ENCODE measurements around the gene TMEM120A. TPM values are rescaled to one million over a fixed set of nuclear protein-coding genes. Genes with fewer than 3 reads are reported as not detected.

The TMEM120A gene
- total and polyA plus RNA-seq, 2 experiments from 2014 or later = 24.6 to 56.9 TPM

DNA sequence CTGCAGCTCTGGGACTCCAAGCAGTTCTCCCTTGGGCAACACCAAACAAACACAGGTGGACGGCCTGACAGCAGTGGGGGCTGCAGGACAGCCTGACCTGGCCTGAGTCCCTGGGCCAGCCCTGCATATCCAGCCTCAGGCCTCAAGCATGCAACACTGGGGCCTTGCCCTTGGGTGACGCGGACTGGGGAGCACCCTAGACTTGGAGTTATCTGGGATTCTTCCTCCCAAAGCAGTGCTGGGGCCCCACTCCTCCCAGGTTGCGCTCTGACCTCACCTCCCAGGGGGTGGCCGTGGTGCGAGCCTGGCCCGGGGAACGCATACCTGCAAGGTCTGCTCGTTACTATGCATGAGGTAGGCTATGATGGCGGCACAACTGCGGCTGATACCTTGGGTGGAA is 6.2 kb upstream of the TMEM120A start:
- TF ChIP-seq, protein P1, sequence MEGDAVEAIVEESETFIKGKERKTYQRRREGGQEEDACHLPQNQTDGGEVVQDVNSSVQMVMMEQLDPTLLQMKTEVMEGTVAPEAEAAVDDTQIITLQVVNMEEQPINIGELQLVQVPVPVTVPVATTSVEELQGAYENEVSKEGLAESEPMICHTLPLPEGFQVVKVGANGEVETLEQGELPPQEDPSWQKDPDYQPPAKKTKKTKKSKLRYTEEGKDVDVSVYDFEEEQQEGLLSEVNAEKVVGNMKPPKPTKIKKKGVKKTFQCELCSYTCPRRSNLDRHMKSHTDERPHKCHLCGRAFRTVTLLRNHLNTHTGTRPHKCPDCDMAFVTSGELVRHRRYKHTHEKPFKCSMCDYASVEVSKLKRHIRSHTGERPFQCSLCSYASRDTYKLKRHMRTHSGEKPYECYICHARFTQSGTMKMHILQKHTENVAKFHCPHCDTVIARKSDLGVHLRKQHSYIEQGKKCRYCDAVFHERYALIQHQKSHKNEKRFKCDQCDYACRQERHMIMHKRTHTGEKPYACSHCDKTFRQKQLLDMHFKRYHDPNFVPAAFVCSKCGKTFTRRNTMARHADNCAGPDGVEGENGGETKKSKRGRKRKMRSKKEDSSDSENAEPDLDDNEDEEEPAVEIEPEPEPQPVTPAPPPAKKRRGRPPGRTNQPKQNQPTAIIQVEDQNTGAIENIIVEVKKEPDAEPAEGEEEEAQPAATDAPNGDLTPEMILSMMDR (IDR thresholded peaks at IDR 0.05; ENCODE audit: low read depth, low read length) = no peak
- Histone ChIP-seq H3K27ac (no peak overlapping the region), H3K4me3 (no peak overlapping the region), H3K4me1 (ENCODE audit: low read depth) (no peaks in the 10 kb centered on the region), H3K36me3 (peaks cover 19% of the 10 kb centered on the region), H3K27me3 (no peaks in the 10 kb centered on the region), H3K9me3 (ENCODE audit: low read depth) (no peaks in the 10 kb centered on the region)
- no peak for DNase-seq (ENCODE audit: low read depth in 1 of 2, low spot score in 1 of 2)

DNA sequence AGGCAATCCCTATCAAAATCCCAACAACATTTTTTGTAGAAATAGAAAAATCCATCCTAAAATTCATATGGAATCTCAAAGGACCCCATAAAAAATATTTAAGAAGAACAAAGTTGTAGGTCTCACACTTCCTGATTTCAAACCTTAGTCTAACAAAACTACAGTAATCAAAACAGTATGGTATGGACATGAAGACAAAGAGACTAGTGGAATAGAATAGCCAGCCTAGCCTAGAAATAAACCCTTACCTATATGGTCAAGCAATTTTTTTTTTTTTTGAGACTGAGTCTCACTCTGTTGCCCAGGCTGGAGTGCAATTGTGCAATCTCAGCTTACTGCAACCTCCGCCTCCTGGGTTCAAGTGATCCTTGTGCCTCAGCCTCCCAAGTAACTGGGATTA is 3.6 kb upstream of the TMEM120A start:
- no peak for DNase-seq (ENCODE audit: low read depth in 1 of 2, low spot score in 1 of 2)
- Histone ChIP-seq H3K36me3 (peaks cover 9% of the 10 kb centered on the region), H3K27ac (no peak overlapping the region), H3K4me1 (ENCODE audit: low read depth) (peaks cover 6% of the 10 kb centered on the region), H3K27me3 (no peaks in the 10 kb centered on the region), H3K9me3 (ENCODE audit: low read depth) (no peaks in the 10 kb centered on the region), H3K4me3 (no peak overlapping the region)
- TF ChIP-seq, protein P1 (IDR thresholded peaks at IDR 0.05; ENCODE audit: low read depth, low read length) = no peak

DNA sequence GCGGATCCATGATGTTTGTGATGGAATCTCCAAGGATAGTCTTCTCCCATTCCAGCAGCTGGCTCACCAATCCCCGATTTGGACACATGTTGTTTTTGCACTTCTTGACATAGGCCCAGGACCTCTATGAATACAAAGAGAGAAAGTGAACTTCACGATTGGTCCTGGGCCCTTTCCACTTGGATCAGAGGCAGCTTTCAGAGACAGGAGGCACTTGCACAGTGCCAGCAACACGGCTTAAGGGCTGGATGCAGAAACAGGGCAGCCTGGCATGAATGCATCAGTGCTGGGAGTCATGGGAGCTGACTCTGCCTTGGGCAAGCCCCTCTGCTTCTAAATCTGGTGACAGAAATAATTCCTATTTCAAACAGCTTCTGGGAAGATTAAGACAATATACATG is 2.1 kb upstream of the TMEM120A start:
- DNase-seq (ENCODE audit: low read depth in 1 of 2, low spot score in 1 of 2) = no peak
- no peaks in the 10 kb centered on the region for H3K27me3 ChIP-seq
- TF ChIP-seq, protein P1 (IDR thresholded peaks at IDR 0.05; ENCODE audit: low read depth, low read length) = no peak
- no peak overlapping the region for H3K4me3 ChIP-seq
- no peaks in the 10 kb centered on the region for H3K9me3 ChIP-seq (ENCODE audit: low read depth)
- peaks cover 6% of the 10 kb centered on the region for H3K4me1 ChIP-seq (ENCODE audit: low read depth)
- no peak overlapping the region for H3K27ac ChIP-seq
- peaks cover 6% of the 10 kb centered on the region for H3K36me3 ChIP-seq

DNA sequence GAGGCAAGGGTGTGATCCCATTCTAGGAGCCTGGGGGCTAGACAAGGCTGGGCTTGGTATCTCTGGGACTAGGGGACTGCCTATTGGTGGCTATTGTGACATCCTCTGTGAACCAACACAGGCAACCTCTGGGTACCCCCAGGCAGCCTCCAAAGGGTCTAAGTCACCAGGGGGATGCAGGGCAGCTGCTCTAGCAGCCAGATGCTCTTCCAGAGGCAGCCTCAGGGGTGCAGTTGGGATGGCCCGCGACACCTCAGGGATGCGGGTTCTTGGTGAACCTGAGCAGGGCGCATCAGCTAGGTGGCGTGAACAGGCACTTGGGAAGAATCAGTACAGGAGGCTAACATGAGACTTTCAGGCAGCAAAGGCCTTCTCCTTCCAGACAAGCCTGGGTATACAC is 1.6 kb upstream of the TMEM120A start:
- H3K27ac ChIP-seq = no peak overlapping the region
- no peaks in the 10 kb centered on the region for H3K9me3 ChIP-seq (ENCODE audit: low read depth)
- H3K4me3 ChIP-seq = no peak overlapping the region
- peaks cover 4% of the 10 kb centered on the region for H3K36me3 ChIP-seq
- no peak for DNase-seq (ENCODE audit: low read depth in 1 of 2, low spot score in 1 of 2)
- H3K27me3 ChIP-seq = no peaks in the 10 kb centered on the region
- TF ChIP-seq, protein P1 (IDR thresholded peaks at IDR 0.05; ENCODE audit: low read depth, low read length) = no peak
- H3K4me1 ChIP-seq (ENCODE audit: low read depth) = peaks cover 11% of the 10 kb centered on the region

DNA sequence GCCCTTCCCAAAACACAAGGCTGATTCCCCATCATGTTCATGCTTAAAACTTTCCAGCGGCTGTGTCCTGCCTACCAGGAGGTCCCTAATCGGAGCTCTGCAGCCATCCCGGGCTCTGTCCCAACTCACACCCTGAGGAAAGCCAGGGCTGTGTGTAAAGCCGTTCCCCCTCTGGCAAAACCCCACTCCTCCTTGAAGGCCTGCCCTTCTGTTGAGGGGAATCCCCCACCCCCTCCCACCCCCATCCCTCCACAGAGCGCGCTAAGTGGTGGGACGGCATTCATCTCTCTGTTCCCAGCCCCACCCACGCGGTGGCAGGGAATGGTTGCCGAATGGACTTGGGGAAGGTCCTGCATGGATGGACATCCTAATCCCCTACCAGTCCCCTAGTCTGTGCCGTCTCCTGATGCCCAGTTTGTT is 667 bp upstream of the TMEM120A start:
- peak in 1 of 2 donors; percentile 15 for DNase-seq (ENCODE audit: low read depth in 1 of 2, low spot score in 1 of 2)
- Histone ChIP-seq H3K27me3 (no peaks in the 10 kb centered on the region), H3K9me3 (ENCODE audit: low read depth) (no peaks in the 10 kb centered on the region), H3K4me1 (ENCODE audit: low read depth) (peaks cover 15% of the 10 kb centered on the region), H3K36me3 (no peaks in the 10 kb centered on the region), H3K4me3 (no peak overlapping the region), H3K27ac (peak overlapping the region; percentile 38)
- TF ChIP-seq, protein P1 (IDR thresholded peaks at IDR 0.05; ENCODE audit: low read depth, low read length) = no peak

All from cardiac muscle cell (in vitro differentiated cells and primary cell).